ENCODE measurements around the gene ANGPTL8. TPM values are rescaled to one million over a fixed set of nuclear protein-coding genes. Genes with fewer than 3 reads are reported as not detected.

Gene ANGPTL8
- 0.95 TPM for total RNA-seq

DNA sequence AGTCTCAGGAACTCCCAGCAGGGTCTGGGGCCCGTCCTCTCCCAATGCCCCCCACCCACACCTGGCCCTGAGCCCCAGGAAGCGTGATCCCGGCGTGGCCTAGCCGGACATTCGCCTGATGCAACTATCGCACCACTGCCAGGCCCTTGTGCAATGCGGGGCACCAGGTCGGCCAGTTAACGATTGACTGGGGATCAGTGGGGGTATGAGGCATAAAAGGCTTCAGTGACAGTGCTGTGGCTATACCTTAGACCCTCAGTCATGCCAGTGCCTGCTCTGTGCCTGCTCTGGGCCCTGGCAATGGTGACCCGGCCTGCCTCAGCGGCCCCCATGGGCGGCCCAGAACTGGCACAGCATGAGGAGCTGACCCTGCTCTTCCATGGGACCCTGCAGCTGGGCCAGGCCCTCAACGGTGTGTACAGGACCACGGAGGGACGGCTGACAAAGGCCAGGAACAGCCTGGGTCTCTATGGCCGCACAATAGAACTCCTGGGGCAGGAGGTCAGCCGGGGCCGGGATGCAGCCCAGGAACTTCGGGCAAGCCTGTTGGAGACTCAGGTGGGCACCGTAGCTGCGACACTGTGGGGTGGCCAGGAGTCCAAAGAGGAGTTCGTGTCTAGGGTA, at the start of gene ANGPTL8:
TSS of gene ANGPTL8 (plus strand) at position 243 of the 624 bp plus-strand sequence. CDS start at position 262, 19 bp downstream.
- no peak for DNase-seq (ENCODE audit: low spot score)

- no peak for DNase-seq (ENCODE audit: low spot score)
Observed at GRCh38 chr19:11190501-11190900, 48.9 kb upstream of the ANGPTL8 start.

DNA sequence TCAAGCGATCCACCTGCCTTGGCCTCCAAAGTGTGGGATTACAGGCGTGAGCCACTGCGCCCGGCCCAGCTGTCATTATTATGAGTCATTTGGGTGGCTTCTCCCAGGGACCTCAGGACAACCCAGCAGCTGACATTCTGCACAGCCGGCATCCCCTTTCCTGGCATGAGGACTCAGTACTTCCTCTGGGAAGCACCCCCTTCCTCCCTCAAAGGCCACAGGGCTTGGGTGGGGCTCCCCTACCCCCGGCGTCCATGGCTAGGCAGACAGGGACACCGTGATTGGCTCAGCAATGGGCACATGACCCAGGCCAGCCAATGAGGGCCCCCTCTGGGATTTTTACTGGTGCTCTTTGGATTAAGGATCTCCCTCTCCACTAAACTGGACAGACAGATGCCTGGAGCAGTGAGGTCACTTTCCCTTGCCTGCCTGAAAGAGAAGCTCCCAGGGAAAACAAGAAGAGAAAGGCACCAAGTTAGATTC, 48.1 kb upstream of the ANGPTL8 start:
- no peak for DNase-seq (ENCODE audit: low spot score)

GRCh38 chr19:11191934-11192333, 47.5 kb upstream of the ANGPTL8 start:
- no peak for DNase-seq (ENCODE audit: low spot score)

DNA sequence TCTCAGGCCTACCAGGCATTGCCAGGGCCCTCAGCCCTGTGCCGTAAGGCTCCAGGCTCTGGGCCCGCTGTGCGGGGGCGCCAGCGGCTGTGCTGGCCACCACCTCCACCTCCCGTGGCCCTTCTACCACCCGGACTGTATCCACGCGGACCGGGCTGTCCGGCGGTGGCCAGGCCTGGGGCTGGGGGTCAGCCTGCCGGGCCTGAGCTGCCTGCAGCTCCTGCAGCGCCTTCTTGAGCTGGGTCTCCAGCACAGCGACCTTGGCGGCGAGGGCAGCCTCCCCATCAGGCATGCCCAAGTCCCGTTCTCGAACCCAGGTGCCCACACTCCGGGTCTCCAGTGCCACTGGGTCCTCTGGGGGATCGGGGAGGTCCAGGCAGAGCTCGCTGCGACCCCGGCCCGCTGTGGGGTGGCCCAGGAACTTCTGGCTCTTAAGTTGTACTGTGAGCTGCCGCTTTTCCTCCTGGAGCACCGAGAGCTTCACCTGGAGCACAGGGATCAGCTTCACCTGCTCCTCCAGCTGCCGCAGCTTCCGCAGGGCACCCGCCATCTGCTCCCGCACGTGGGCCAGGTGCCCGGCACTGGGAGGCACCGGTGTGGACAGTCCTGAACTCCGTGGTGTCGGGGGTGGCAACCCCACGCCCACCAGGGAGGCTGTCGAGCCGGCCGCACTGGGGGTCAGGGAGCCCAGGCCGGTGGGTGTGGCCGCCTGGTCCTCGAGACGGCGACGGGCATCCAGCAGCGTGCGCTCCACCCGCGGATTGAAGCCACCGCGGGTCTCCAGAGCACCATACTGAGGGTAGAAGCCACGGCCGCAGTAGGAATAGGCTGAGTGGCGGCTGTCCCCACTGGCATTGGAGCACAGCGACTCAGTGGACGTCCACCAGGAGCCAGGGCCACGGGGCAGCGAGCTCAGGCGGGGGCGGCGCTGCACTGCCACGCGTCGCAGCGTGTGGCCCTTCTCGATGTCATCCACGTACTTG, 46.2 kb upstream of the ANGPTL8 start:
- no peak for DNase-seq (ENCODE audit: low spot score)

GRCh38 chr19:11194173-11194572, 45.2 kb upstream of the ANGPTL8 start:
- no peak for DNase-seq (ENCODE audit: low spot score)

GRCh38 chr19:11194656-11195558, 44.5 kb upstream of the ANGPTL8 start:
- no peak for DNase-seq (ENCODE audit: low spot score)

DNA sequence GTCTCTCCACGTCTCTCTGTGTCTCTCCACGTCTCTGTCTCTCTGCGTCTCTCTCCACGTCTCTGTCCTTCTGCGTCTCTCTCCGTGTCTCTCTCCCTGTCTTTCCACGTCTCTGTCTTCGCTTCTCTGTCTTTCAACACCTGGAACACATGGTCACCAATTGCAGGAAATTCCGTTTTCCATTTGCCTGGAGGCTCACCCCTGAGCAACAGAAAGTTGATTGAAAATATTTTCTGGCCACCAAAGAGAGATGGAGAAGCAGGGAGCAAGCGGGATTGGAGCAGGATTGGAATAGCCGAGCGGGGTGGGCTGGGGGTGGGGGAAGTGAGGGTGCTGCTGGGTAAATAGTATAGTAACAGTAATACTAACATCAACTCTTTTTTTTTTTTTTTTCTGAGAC, 43.7 kb upstream of the ANGPTL8 start:
- DNase-seq (ENCODE audit: low spot score): no peak

DNA sequence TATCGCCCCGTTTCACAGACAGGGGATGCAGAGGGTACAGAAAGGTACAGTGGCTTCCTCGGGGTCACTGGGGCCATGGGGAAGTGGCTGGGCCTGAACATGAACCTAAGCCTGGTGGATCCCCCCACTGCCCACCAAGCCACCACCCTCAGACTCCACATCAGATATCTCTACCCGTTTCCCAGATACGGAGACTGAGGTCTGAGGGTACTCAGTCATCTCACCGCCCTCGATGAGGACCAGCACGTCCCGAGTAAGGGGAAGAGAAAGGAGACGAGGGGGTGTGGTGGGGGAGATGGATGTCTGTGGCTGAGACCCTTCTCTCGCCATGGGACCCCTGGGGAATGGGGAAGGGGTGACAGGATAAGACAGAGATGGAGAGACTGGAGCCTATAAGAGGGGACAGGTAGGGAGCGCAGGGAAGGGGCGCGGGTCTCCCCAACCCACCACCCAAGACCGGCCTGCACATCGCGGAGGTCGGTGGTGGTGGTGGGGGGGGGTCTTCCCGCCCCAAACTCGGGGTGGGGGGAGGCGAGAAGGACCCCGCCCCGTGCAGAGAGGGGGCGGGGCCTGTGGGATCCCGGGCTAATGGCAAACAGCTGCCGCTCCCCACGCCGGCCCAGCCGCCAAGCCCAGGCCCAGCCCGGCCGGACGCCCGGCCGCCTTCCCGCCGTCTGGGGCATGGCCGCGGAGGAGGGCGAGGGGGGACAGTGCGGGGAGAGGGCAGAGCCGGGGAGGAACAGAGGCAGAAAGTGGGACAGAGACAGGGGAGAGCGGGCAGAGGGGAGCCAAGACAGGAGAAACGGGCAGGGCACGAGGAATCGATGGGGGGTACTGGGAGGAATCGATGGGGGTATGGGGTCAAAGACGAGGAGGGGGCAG, 42.8 kb upstream of the ANGPTL8 start:
- no peak for DNase-seq (ENCODE audit: low spot score)

- DNase-seq (ENCODE audit: low spot score): peak; percentile 89
Observed at GRCh38 chr19:11197291-11198174, 41.9 kb upstream of the ANGPTL8 start, which contains the start of gene KANK2. KANK2 (minus strand) TSS chr19:11197545; CDS start chr19:11194511, 3,034 bp downstream.

DNA sequence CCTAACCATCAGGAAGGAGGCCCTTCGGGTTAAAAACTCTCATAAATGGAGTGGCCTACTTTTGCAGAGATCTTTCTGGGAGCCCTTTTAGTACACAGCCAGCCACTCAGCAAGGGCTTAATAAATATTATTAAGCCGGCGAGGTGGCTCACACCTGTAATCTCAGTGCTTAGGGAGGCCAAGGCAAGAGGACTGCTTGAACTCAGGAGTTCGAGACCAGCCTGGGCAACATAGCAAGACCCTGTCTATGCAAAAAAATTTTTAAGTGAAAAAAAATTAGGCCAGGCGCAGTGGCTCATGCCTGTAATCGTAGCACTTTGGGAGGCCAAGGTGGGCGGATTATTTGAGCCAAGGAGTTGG, 41.3 kb upstream of the ANGPTL8 start:
- DNase-seq (ENCODE audit: low spot score): no peak

DNA sequence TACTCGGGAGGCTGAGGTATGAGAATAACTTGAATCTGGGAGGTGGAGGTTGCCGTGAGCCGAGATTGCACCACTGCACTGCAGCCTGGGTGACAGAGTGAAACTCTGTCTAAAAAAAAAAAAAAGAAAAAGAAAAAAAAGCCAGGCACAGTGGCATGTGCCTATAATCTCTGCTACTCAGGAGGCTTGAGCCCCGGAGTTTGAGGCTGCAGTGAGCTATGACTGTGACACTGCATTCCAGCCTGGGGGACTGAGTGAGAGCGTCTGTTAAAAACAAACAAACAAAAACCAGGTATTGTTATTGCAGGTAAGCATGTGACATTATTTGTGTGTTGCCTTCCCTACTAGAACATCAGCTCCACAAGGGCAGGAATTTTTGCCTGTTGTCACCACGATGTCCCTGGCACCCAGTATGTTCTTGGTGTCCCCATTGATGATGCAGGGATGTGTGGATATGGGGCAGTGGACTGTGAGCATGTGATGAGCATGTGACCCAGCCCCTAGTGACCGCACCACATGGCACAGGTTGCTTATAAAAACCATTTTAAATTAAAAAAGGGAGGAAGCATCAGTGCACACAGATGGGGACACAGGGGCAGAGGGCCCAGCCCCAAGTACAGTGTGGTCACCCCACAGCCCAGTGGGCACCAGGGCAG, 40.5 kb upstream of the ANGPTL8 start:
- DNase-seq (ENCODE audit: low spot score): no peak

- DNase-seq (ENCODE audit: low spot score): no peak
Observed at GRCh38 chr19:11199517-11199916, 39.9 kb upstream of the ANGPTL8 start.

DNA sequence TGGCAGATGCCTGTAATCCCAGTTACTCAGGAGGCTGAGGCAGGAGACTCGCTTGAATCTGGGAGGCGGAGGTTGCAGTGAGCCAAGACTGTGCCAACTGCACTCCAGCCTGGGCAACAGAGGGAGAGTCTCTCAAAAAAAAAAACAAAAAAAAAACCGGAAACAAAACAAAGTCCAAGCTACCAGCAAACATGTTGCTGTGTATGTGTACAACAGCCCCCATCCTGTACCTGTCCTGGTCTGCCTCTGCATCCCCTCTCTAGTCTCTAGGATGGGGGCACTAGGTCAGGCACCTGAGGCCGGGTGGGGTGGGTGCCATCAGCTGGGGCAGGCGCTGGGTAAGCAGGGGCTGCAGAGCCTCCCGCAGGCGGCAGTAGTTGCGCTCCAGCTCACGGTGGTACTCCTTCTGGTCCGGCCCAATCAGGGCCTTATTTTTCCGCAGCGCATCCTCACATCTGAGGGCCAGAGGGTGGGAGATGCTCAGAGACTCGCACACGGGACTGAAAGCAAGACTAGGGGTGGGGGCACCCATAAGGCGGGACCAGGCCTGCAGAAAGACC, 39.3 kb upstream of the ANGPTL8 start:
- DNase-seq (ENCODE audit: low spot score): no peak

DNA sequence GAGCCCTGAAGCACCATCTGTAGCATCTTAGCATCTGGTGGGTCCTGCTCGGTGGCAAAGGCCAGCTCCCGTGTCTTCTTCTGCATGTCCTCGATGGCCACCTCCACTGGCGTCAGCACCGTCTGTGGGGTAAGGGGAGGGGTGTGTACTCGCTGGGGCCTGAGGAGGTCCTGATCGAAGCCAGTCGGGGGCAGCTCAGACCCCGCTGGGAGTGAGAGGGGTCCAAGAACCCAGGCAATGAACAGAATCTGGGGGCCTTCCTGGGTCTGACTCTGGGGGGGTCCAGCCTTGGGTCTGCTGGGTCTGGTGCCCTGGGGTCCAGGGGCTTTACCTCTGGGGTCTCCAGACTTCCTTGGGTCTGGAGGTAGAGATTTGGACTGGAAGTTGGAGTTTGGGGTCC, 38.5 kb upstream of the ANGPTL8 start:
- no peak for DNase-seq (ENCODE audit: low spot score)

DNA sequence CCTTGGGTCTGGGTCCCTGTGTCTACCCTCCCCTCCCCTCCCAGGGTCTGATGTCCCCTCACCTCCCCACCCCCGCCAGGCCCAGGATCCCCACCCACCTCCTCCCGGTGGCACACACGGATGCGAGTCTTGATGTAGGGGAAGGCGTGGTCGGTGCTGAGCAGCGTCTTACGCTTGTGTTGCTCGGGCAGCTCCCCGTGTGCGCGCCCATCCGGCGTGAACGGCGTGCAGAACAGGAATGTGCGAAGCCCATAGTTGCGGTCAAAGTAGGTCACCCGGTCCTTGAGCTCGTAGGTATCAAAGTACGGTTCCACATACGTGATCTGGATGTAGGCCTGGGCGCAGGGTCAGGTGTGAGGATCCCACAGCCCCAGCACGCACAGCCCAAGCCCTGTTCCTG, 37.6 kb upstream of the ANGPTL8 start:
- DNase-seq (ENCODE audit: low spot score): no peak

DNA sequence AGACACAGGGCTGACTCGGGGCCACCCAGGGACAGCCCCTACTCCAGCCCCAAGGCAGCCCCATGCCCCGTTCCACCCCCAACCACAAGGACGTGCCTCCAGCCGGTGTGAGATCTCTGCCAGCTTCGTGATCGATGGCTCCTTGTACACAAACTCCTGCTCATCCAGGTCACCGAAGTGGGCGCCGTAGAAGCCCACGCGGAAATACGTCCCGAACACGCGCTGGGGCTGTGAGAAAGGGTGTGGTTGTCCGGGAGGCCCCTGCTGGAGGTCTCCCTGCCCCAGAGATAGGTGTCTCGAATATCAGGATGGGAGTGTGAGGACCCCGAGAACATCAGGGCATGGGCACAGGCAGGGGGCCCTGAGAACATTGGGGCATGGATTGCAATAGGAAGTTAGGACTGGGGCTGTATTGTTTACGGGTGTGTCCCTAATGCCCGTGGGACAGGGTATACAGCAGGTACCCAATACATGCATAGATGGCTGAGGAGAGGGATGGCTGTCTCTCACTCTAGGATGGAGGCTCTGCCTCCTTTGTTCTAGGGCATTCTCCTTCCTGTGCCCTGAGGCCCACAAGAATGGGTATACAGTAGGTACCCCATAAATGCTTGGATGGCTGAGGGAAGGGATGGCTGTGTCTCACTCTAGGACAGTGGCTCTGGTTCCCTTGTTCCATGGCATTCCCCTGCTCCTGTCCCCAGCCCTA, 36.8 kb upstream of the ANGPTL8 start:
- DNase-seq (ENCODE audit: low spot score): no peak

Measured in mucosa of gallbladder (tissue), 1 donor.